HG03097 (cell line): ENCODE data around the gene THAP3.

Experiments used
- ATAC-seq: cut with Tn5 transposase; IDR thresholded peaks from one replicate; pipeline ENCODE4 v1.9.1; 2021; ENCODE audit not compliant: unreplicated experiment, low FRiP score

The THAP3 gene

GRCh38 chr1:6624710-6625583, at the start of gene THAP3:
THAP3 (plus strand) TSS chr1:6624868; CDS start chr1:6625219, 351 bp downstream.
- ATAC-seq = peak; percentile 78

- ATAC-seq = no peak
Observed at GRCh38 chr1:6577831-6578525, 46.7 kb upstream of the THAP3 start.

GRCh38 chr1:6578624-6579373, 45.9 kb upstream of the THAP3 start:
- no peak for ATAC-seq

GRCh38 chr1:6579374-6580118, 45.1 kb upstream of the THAP3 start, which contains the start of gene ZBTB48:
ZBTB48 (plus strand) TSS chr1:6579994; CDS start chr1:6580610, 616 bp downstream.
- peak; percentile 95 for ATAC-seq

- no peak for ATAC-seq
Observed at GRCh38 chr1:6580119-6580592, 44.5 kb upstream of the THAP3 start.

GRCh38 chr1:6580593-6581409, 43.9 kb upstream of the THAP3 start:
- ATAC-seq = no peak

- ATAC-seq = no peak
Observed at GRCh38 chr1:6581561-6582305, 42.9 kb upstream of the THAP3 start.

GRCh38 chr1:6582370-6582769, 42.3 kb upstream of the THAP3 start:
- ATAC-seq = no peak

- no peak for ATAC-seq
Observed at GRCh38 chr1:6584126-6585080, 40.3 kb upstream of the THAP3 start.

- no peak for ATAC-seq
Observed at GRCh38 chr1:6585081-6585722, 39.5 kb upstream of the THAP3 start.

GRCh38 chr1:6585841-6586240, 38.8 kb upstream of the THAP3 start:
- ATAC-seq = no peak

GRCh38 chr1:6586404-6586816, 38.3 kb upstream of the THAP3 start:
- no peak for ATAC-seq

- no peak for ATAC-seq
Observed at GRCh38 chr1:6587261-6588005, 37.2 kb upstream of the THAP3 start.

GRCh38 chr1:6588128-6588892, 36.4 kb upstream of the THAP3 start:
- no peak for ATAC-seq

GRCh38 chr1:6588893-6589520, 35.7 kb upstream of the THAP3 start:
- ATAC-seq = no peak
